Measurements from ENCODE around the gene TGM2.

The TGM2 gene

GRCh38 chr20:38093641-38094077 lies 71.4 kb downstream of the TGM2 start:
- WGBS (ENCODE audit: extremely low coverage, insufficient coverage, insufficient read length), result no CpG with 5 or more reads among the region's 8 CpGs
- peaks cover 5 to 13% of the 10 kb centered on the region in 2 experiments for H3K4me1 ChIP-seq (ENCODE audit: control insufficient read depth in 1 of 2, insufficient read depth in 2 of 2, low read length in 2 of 2)
- no peak overlapping the region for H3K4ac ChIP-seq (ENCODE audit: low read depth, low read length)
- no peak overlapping the region for H4K8ac ChIP-seq (ENCODE audit: low read depth, low read length)
- no peak overlapping the region for H3K23ac ChIP-seq (ENCODE audit: low read length)
- no peaks in the 10 kb centered on the region for H3K27me3 ChIP-seq (ENCODE audit: insufficient read depth, low read length)
- no peak overlapping the region for H3K9ac ChIP-seq (ENCODE audit: low read length)
- peaks cover 15% of the 10 kb centered on the region for H3K79me1 ChIP-seq (ENCODE audit: low read length)
- peak overlapping the region; percentile 56 for H3K18ac ChIP-seq (ENCODE audit: low read length)
- H3K4me3 ChIP-seq (ENCODE audit: low read depth, low read length), result no peak overlapping the region
- peaks cover 15 to 20% of the 10 kb centered on the region in 2 experiments for H3K36me3 ChIP-seq (ENCODE audit: control insufficient read depth in 1 of 2, insufficient read depth in 2 of 2, low read length in 2 of 2)
- H2BK12ac ChIP-seq (ENCODE audit: low read length), result peak overlapping the region; percentile 24
- H2BK120ac ChIP-seq (ENCODE audit: insufficient read depth, low read length, poor library complexity), result no peak overlapping the region
- H4K12ac ChIP-seq (ENCODE audit: low read depth, low read length), result no peak overlapping the region
- H3K9me3 ChIP-seq (ENCODE audit: insufficient read depth, low read depth, low read length), result no peaks in the 10 kb centered on the region
- no peak overlapping the region for H2BK5ac ChIP-seq (ENCODE audit: low read depth, low read length, poor library complexity)
- H3K27ac ChIP-seq (ENCODE audit: low read depth, low read length), result no peak overlapping the region
- peak overlapping the region; percentile 35 for H4K91ac ChIP-seq (ENCODE audit: low read depth, low read length)
- H3K4me2 ChIP-seq (ENCODE audit: low read length), result no peak overlapping the region
- no peak overlapping the region for H2AFZ ChIP-seq (ENCODE audit: insufficient read depth, low read length, poor library complexity)
- H2AK5ac ChIP-seq (ENCODE audit: low read length), result no peak overlapping the region
- no peak for DNase-seq
- H3K79me2 ChIP-seq (ENCODE audit: control insufficient read depth, insufficient read depth, low read length, poor library complexity), result peaks cover 1% of the 10 kb centered on the region
- H3K14ac ChIP-seq (ENCODE audit: low read length), result no peak overlapping the region

GRCh38 chr20:38092915-38093314 lies 72.2 kb downstream of the TGM2 start:
- H3K14ac ChIP-seq (ENCODE audit: low read length), result no peak overlapping the region
- H2AK5ac ChIP-seq (ENCODE audit: low read length), result no peak overlapping the region
- H4K12ac ChIP-seq (ENCODE audit: low read depth, low read length), result no peak overlapping the region
- no peak overlapping the region for H3K4me3 ChIP-seq (ENCODE audit: low read depth, low read length)
- no peak overlapping the region for H3K4ac ChIP-seq (ENCODE audit: low read depth, low read length)
- H3K27me3 ChIP-seq (ENCODE audit: insufficient read depth, low read length), result no peaks in the 10 kb centered on the region
- no peak overlapping the region for H3K18ac ChIP-seq (ENCODE audit: low read length)
- peaks cover 17 to 23% of the 10 kb centered on the region in 2 experiments for H3K36me3 ChIP-seq (ENCODE audit: control insufficient read depth in 1 of 2, insufficient read depth in 2 of 2, low read length in 2 of 2)
- no peaks in the 10 kb centered on the region for H3K79me2 ChIP-seq (ENCODE audit: control insufficient read depth, insufficient read depth, low read length, poor library complexity)
- no peak overlapping the region for H4K91ac ChIP-seq (ENCODE audit: low read depth, low read length)
- H3K27ac ChIP-seq (ENCODE audit: low read depth, low read length), result no peak overlapping the region
- no peak overlapping the region for H3K23ac ChIP-seq (ENCODE audit: low read length)
- no peak overlapping the region for H2BK12ac ChIP-seq (ENCODE audit: low read length)
- peaks cover 5 to 10% of the 10 kb centered on the region in 2 experiments for H3K4me1 ChIP-seq (ENCODE audit: control insufficient read depth in 1 of 2, insufficient read depth in 2 of 2, low read length in 2 of 2)
- H3K79me1 ChIP-seq (ENCODE audit: low read length), result peaks cover 12% of the 10 kb centered on the region
- H2BK5ac ChIP-seq (ENCODE audit: low read depth, low read length, poor library complexity), result no peak overlapping the region
- DNase-seq, result no peak
- H2AFZ ChIP-seq (ENCODE audit: insufficient read depth, low read length, poor library complexity), result no peak overlapping the region
- no peak overlapping the region for H2BK120ac ChIP-seq (ENCODE audit: insufficient read depth, low read length, poor library complexity)
- no peaks in the 10 kb centered on the region for H3K9me3 ChIP-seq (ENCODE audit: insufficient read depth, low read depth, low read length)
- no peak overlapping the region for H3K9ac ChIP-seq (ENCODE audit: low read length)
- no peak overlapping the region for H4K8ac ChIP-seq (ENCODE audit: low read depth, low read length)
- no peak overlapping the region for H3K4me2 ChIP-seq (ENCODE audit: low read length)

- H4K12ac ChIP-seq (ENCODE audit: low read depth, low read length), result no peak overlapping the region
- H3K27ac ChIP-seq (ENCODE audit: low read depth, low read length), result no peak overlapping the region
- no peak overlapping the region for H3K14ac ChIP-seq (ENCODE audit: low read length)
- H3K4me2 ChIP-seq (ENCODE audit: low read length), result no peak overlapping the region
- peaks cover 12% of the 10 kb centered on the region for H3K79me1 ChIP-seq (ENCODE audit: low read length)
- no peaks in the 10 kb centered on the region for H3K27me3 ChIP-seq (ENCODE audit: insufficient read depth, low read length)
- H3K18ac ChIP-seq (ENCODE audit: low read length), result no peak overlapping the region
- H3K9me3 ChIP-seq (ENCODE audit: insufficient read depth, low read depth, low read length), result no peaks in the 10 kb centered on the region
- no peak overlapping the region for H4K8ac ChIP-seq (ENCODE audit: low read depth, low read length)
- H3K79me2 ChIP-seq (ENCODE audit: control insufficient read depth, insufficient read depth, low read length, poor library complexity), result no peaks in the 10 kb centered on the region
- H2BK120ac ChIP-seq (ENCODE audit: insufficient read depth, low read length, poor library complexity), result no peak overlapping the region
- H2BK12ac ChIP-seq (ENCODE audit: low read length), result peak overlapping the region; percentile 36
- no peak for DNase-seq
- peaks cover 17 to 23% of the 10 kb centered on the region in 2 experiments for H3K36me3 ChIP-seq (ENCODE audit: control insufficient read depth in 1 of 2, insufficient read depth in 2 of 2, low read length in 2 of 2)
- H3K4me3 ChIP-seq (ENCODE audit: low read depth, low read length), result no peak overlapping the region
- WGBS (ENCODE audit: extremely low coverage, insufficient coverage, insufficient read length), result no CpG with 5 or more reads among the region's 12 CpGs
- H2AK5ac ChIP-seq (ENCODE audit: low read length), result no peak overlapping the region
- H2AFZ ChIP-seq (ENCODE audit: insufficient read depth, low read length, poor library complexity), result no peak overlapping the region
- no peak overlapping the region for H3K9ac ChIP-seq (ENCODE audit: low read length)
- H3K23ac ChIP-seq (ENCODE audit: low read length), result no peak overlapping the region
- H3K4me1 ChIP-seq (ENCODE audit: control insufficient read depth in 1 of 2, insufficient read depth in 2 of 2, low read length in 2 of 2), result peaks cover 5 to 10% of the 10 kb centered on the region in 2 experiments
- H4K91ac ChIP-seq (ENCODE audit: low read depth, low read length), result no peak overlapping the region
- H3K4ac ChIP-seq (ENCODE audit: low read depth, low read length), result no peak overlapping the region
- no peak overlapping the region for H2BK5ac ChIP-seq (ENCODE audit: low read depth, low read length, poor library complexity)
These were observed 72.7 kb downstream of the TGM2 start for GRCh38 chr20:38092260-38092857.

GRCh38 chr20:38091441-38092216 lies 73.4 kb downstream of the TGM2 start:
- H3K79me2 ChIP-seq (ENCODE audit: control insufficient read depth, insufficient read depth, low read length, poor library complexity), result no peaks in the 10 kb centered on the region
- H2BK5ac ChIP-seq (ENCODE audit: low read depth, low read length, poor library complexity), result no peak overlapping the region
- H2BK12ac ChIP-seq (ENCODE audit: low read length), result no peak overlapping the region
- H3K18ac ChIP-seq (ENCODE audit: low read length), result no peak overlapping the region
- WGBS (ENCODE audit: extremely low coverage, insufficient coverage, insufficient read length), result no CpG with 5 or more reads among the region's 6 CpGs
- peaks cover 13% of the 10 kb centered on the region for H3K79me1 ChIP-seq (ENCODE audit: low read length)
- H3K9ac ChIP-seq (ENCODE audit: low read length), result no peak overlapping the region
- no peaks in the 10 kb centered on the region for H3K9me3 ChIP-seq (ENCODE audit: insufficient read depth, low read depth, low read length)
- no peak overlapping the region for H2AFZ ChIP-seq (ENCODE audit: insufficient read depth, low read length, poor library complexity)
- H4K8ac ChIP-seq (ENCODE audit: low read depth, low read length), result no peak overlapping the region
- no peak overlapping the region for H3K4ac ChIP-seq (ENCODE audit: low read depth, low read length)
- peaks cover 20 to 23% of the 10 kb centered on the region in 2 experiments for H3K36me3 ChIP-seq (ENCODE audit: control insufficient read depth in 1 of 2, insufficient read depth in 2 of 2, low read length in 2 of 2)
- H3K23ac ChIP-seq (ENCODE audit: low read length), result no peak overlapping the region
- H2AK5ac ChIP-seq (ENCODE audit: low read length), result no peak overlapping the region
- no peak overlapping the region for H3K27ac ChIP-seq (ENCODE audit: low read depth, low read length)
- no peak overlapping the region for H3K4me2 ChIP-seq (ENCODE audit: low read length)
- H4K12ac ChIP-seq (ENCODE audit: low read depth, low read length), result no peak overlapping the region
- no peak for DNase-seq
- H3K14ac ChIP-seq (ENCODE audit: low read length), result no peak overlapping the region
- H4K91ac ChIP-seq (ENCODE audit: low read depth, low read length), result no peak overlapping the region
- H3K4me3 ChIP-seq (ENCODE audit: low read depth, low read length), result no peak overlapping the region
- no peak overlapping the region for H2BK120ac ChIP-seq (ENCODE audit: insufficient read depth, low read length, poor library complexity)
- no peaks in the 10 kb centered on the region for H3K27me3 ChIP-seq (ENCODE audit: insufficient read depth, low read length)
- peaks cover 5 to 6% of the 10 kb centered on the region in 2 experiments for H3K4me1 ChIP-seq (ENCODE audit: control insufficient read depth in 1 of 2, insufficient read depth in 2 of 2, low read length in 2 of 2)

Measured in trophoblast cell (in vitro differentiated cells and primary cell).